Measurements from ENCODE around the gene MFSD12. TPM values are rescaled to one million over a fixed set of nuclear protein-coding genes. Genes with fewer than 3 reads are reported as not detected.

The MFSD12 gene
- total RNA-seq, 2 experiments from 2014 or later = 61.0 to 63.5 TPM

DNA sequence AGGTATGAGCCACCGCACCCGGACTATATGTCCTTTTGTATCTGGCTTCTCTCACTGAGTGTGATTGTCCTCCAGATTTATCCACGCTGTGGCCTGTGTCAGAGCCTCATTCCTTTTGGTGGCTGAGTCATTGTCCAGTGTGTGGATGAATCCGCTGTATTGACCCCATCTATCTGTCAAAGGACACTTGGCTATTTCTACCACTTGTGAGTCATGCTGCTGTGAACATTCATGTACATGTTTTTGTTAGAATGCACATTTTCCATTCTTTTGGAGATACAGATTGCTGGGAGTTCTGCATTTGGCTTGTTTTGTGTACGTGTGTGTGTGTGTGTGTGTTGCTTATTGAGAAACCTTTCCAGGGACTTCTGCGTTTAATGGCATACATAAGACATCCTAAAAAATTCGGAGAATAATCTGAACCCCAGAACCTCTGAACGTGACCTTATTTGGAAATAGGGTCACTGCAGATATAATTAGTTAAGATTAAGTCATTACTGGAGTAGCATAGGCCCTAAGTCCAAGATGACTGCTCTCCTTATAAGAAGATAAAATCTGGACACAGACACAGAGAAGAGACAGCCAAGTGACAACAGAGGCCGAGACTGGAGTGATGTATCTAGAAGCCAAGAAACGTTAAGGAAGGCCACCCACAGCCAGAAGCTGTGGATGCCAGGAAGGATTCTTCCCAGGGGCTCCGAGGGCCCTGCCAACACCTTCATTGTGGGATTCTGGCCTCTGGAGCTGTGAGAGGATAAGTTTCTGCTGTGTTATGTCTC is 23.0 kb upstream of the MFSD12 start:
- no peak for ATAC-seq
- Mint-ChIP-seq H3K27ac (no peak overlapping the region), H3K9me3 (ENCODE audit: insufficient read depth) (no peaks in the 10 kb centered on the region), H3K4me1 (ENCODE audit: low read depth) (no peaks in the 10 kb centered on the region), H3K36me3 (ENCODE audit: low read depth) (peaks cover 5% of the 10 kb centered on the region), H3K4me3 (no peak overlapping the region), H3K27me3 (ENCODE audit: low read depth) (peaks cover 4% of the 10 kb centered on the region)
- ChIA-PET POLR2A (no interaction called here), CTCF (no interaction called here)
- DNase-seq = no peak

DNA sequence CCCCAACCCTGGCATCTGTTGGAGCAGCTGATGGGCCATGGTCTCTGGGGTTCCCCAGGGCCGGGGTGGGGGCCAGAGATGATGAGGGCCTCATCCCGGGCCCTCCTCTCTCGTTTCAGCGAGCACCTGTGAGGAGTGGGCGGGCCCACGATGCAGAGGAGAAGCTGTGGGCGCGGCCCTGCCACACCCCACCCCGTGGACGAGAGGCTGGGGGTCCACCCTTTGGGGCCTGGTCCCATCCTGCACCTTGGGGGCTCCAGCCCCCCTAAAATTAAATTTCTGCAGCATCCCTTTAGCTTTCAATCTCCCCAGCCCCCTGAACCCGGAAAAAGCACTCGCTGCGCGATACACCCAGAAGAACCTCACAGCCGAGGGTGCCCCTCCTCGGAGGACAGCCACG is 21.0 kb upstream of the MFSD12 start:
- Mint-ChIP-seq H3K36me3 (ENCODE audit: low read depth) (peaks cover 9% of the 10 kb centered on the region), H3K4me1 (ENCODE audit: low read depth) (peaks cover 6% of the 10 kb centered on the region), H3K27me3 (ENCODE audit: low read depth) (peaks cover 2% of the 10 kb centered on the region), H3K4me3 (no peak overlapping the region), H3K27ac (no peak overlapping the region), H3K9me3 (ENCODE audit: insufficient read depth) (no peaks in the 10 kb centered on the region)
- ChIA-PET CTCF (interaction anchor here (1.5 kb wide), 1 partner anchor 13 kb away, joined by 3 read pairs; no protein-coding TSS in a partner anchor), POLR2A (no interaction called here)
- ATAC-seq (no peak), DNase-seq (no peak)

DNA sequence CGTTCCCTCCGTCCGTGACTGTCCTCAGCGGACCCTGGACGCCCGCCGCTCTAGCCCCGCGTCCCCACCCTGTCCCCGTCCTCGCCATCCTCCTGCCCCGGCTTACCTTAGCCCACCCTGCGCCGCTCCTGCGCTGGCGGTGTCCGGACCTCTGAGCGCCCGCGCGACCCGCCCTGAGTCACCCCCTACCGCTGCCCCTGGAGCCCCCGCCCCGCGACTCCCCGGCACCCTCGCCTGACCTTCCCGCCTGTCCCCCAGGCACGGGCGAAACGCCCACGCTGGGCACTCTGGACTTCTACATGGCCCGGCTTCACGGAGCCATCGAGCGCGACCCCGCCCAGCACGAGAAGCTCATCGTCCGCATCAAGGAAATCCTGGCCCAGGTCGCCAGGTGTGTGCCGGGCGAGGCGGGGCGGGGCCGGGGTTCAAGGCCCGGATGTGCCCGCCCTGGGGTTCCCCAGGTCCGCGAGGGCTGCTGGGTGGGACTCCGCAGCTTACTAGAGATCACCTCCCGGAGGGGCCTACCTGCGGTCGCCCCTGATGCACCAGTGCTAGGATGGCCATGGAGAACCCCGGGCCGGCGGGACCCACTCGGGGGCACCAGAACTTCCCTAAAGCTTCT is 20.4 kb upstream of the MFSD12 start:
- DNase-seq = no peak
- Mint-ChIP-seq H3K4me3 (no peak overlapping the region), H3K36me3 (ENCODE audit: low read depth) (peaks cover 9% of the 10 kb centered on the region), H3K27ac (no peak overlapping the region), H3K27me3 (ENCODE audit: low read depth) (no peaks in the 10 kb centered on the region), H3K9me3 (ENCODE audit: insufficient read depth) (no peaks in the 10 kb centered on the region), H3K4me1 (ENCODE audit: low read depth) (peaks cover 6% of the 10 kb centered on the region)
- ATAC-seq = no peak
- CTCF ChIA-PET = no interaction called here
- POLR2A ChIA-PET = no interaction called here

DNA sequence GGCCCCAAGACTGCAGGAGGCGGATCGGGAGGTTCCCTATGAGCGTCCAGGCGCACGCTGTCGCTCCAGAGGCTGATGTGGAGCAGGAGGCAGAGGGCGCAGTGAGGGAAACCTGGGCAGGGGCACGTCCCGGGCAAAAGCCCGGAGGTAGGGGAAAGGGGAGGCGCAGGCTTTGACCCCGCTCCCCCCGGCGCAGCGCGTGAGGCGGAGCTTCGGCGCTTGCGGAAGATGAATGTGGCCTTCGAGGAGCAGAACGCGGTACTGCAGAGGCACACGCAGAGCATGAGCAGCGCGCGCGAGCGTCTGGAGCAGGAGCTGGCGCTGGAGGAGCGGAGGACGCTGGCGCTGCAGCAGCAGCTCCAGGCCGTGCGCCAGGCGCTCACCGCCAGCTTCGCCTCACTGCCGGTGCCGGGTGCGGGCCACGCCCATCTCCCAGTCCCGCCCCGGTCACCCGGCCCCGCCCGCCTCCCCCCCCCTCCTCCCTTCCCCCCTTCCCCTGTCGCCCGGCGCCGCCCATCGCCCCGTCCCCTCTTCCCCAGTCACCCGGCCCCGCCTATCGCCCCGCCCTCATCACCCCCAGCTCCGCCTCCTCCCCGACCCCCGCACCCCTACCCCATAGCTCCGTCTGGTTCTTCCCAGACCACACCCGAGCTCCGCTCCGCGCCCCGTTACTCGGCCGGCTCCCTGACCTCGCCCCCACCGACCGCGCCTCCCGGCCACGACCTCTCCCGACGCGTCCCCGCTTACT is 19.5 kb upstream of the MFSD12 start:
- ATAC-seq = no peak
- POLR2A ChIA-PET = no interaction called here
- CTCF ChIA-PET = no interaction called here
- H3K27ac Mint-ChIP-seq = no peak overlapping the region
- no peak for DNase-seq
- peaks cover 9% of the 10 kb centered on the region for H3K36me3 Mint-ChIP-seq (ENCODE audit: low read depth)
- H3K4me1 Mint-ChIP-seq (ENCODE audit: low read depth) = peaks cover 12% of the 10 kb centered on the region
- no peaks in the 10 kb centered on the region for H3K9me3 Mint-ChIP-seq (ENCODE audit: insufficient read depth)
- no peaks in the 10 kb centered on the region for H3K27me3 Mint-ChIP-seq (ENCODE audit: low read depth)
- no peak overlapping the region for H3K4me3 Mint-ChIP-seq

DNA sequence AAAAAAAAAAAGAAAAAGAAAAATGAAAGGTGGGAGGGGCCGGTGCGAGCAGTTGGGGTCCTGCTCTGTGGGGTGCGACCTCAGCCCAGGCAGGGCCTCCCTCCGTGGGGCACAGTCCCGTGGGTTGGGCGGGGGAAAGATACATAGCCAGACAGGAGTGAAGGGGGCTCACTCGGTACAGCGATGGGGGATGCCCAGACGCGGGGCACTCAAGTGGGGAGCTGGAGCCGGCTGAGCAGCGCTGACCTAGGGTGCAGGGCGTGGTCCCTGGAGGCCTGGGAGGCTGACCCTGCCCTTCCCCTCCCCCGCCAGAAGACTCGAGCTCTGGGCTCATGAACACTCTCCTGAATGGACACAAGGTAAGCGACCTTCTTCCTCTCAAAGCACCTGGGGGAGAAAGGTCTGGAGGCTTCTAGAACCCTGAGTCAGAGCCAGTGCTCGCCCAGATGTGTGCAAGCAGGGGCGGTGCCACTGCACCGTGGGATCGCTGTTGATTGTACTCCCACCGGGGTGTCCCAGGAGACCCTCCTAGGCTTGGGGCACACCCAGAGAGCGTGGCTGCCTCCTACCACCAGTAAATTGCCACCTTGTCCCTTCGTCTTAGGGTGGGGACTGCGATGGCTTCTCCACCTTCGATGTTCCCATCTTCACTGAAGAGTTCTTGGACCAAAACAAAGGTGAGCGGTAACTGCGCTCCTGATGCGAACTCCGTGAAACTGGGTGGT is 18.7 kb upstream of the MFSD12 start:
- Mint-ChIP-seq H3K27me3 (ENCODE audit: low read depth) (no peaks in the 10 kb centered on the region), H3K36me3 (ENCODE audit: low read depth) (peaks cover 9% of the 10 kb centered on the region), H3K4me3 (no peak overlapping the region), H3K4me1 (ENCODE audit: low read depth) (peaks cover 16% of the 10 kb centered on the region), H3K9me3 (ENCODE audit: insufficient read depth) (no peaks in the 10 kb centered on the region), H3K27ac (no peak overlapping the region)
- ChIA-PET POLR2A (no interaction called here), CTCF (interaction anchor here (0.6 to 1.6 kb wide), 2 partner anchors 14 to 31 kb away, joined by 3 read pairs; no protein-coding TSS in a partner anchor)
- DNase-seq = no peak
- no peak for ATAC-seq

DNA sequence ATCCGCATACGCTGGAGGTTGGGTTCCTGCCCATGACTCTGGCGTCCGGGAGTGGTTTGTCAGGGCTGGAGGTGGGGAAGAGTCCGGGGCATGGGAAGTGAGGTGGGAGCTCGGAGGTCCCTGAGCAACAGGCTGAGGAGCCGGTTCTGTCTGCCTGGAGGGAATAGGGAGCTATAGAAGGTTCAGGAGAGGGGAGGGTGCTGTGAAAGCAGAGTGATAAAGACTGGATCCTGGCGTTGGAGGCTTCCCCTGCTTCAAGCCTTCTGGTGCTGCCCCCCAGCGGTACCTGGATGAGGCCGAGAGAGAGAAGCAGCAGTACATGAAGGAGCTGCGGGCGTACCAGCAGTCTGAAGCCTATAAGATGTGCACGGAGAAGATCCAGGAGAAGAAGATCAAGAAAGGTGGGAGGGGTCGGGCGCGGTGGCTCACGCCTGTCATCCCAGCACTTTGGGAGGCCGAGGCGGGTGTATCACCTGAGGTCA is 17.9 kb upstream of the MFSD12 start:
- no peak overlapping the region for H3K27ac Mint-ChIP-seq
- no peaks in the 10 kb centered on the region for H3K27me3 Mint-ChIP-seq (ENCODE audit: low read depth)
- ChIA-PET POLR2A (interaction anchor here (1.2 kb wide), 1 partner anchor 29 kb away, joined by 3 read pairs; no protein-coding TSS in a partner anchor), CTCF (interaction anchor here (0.6 to 1.6 kb wide), 2 partner anchors 13 to 30 kb away, joined by 3 read pairs; no protein-coding TSS in a partner anchor)
- H3K36me3 Mint-ChIP-seq (ENCODE audit: low read depth) = peaks cover 9% of the 10 kb centered on the region
- DNase-seq (peak; percentile 37), ATAC-seq (no peak)
- no peak overlapping the region for H3K4me3 Mint-ChIP-seq
- no peaks in the 10 kb centered on the region for H3K9me3 Mint-ChIP-seq (ENCODE audit: insufficient read depth)
- peaks cover 16% of the 10 kb centered on the region for H3K4me1 Mint-ChIP-seq (ENCODE audit: low read depth)

DNA sequence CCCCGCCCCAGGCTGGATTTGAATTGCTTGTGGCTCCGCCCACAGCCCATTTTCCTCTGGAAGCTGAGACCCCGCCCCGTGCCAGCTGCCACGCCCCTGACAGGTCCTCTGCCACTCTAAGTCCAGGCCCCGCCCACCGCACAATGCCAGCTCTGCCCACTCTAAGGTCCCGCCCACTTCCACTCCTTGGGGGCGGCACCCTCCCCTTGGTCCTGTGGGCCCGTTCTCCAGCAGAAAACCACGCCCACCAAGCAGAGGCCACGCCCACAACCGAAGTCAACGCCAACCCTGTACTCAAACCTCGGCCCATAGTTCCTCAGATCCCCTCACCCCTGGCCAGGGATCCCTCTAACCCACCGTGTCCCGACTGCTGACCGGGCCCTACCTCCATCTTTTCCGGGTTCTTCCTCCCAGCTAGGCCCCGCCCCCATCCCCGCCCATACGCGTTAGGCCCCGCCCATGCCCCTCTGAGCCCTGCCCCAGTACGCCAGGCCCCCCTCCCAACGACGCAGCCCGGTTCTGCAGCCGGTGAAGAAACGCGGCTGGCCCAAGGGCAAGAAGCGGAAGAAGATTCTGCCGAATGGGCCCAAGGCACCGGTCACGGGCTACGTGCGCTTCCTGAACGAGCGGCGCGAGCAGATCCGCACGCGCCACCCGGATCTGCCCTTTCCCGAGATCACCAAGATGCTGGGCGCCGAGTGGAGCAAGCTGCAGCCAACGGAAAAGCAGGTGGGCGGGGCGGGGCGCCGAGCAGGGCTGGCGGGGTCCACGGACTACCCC is 16.7 kb upstream of the MFSD12 start:
- peak overlapping the region; percentile 63 for H3K27ac Mint-ChIP-seq
- H3K27me3 Mint-ChIP-seq (ENCODE audit: low read depth) = no peaks in the 10 kb centered on the region
- H3K4me1 Mint-ChIP-seq (ENCODE audit: low read depth) = peaks cover 16% of the 10 kb centered on the region
- peaks cover 9% of the 10 kb centered on the region for H3K36me3 Mint-ChIP-seq (ENCODE audit: low read depth)
- CTCF ChIA-PET = interaction anchor here (1.0 to 1.9 kb wide), 4 partner anchors 11 to 89 kb away, joined by 3 to 4 read pairs (median 3); partner anchors contain the start of gene GIPC3
- peak; percentile 14 for ATAC-seq
- DNase-seq = peak; percentile 93
- peak overlapping the region; percentile 76 for H3K4me3 Mint-ChIP-seq
- POLR2A ChIA-PET = interaction anchor here (0.7 kb wide), 2 partner anchors 16 to 952 kb away, joined by 3 to 4 read pairs; no protein-coding TSS in a partner anchor
- no peaks in the 10 kb centered on the region for H3K9me3 Mint-ChIP-seq (ENCODE audit: insufficient read depth)

DNA sequence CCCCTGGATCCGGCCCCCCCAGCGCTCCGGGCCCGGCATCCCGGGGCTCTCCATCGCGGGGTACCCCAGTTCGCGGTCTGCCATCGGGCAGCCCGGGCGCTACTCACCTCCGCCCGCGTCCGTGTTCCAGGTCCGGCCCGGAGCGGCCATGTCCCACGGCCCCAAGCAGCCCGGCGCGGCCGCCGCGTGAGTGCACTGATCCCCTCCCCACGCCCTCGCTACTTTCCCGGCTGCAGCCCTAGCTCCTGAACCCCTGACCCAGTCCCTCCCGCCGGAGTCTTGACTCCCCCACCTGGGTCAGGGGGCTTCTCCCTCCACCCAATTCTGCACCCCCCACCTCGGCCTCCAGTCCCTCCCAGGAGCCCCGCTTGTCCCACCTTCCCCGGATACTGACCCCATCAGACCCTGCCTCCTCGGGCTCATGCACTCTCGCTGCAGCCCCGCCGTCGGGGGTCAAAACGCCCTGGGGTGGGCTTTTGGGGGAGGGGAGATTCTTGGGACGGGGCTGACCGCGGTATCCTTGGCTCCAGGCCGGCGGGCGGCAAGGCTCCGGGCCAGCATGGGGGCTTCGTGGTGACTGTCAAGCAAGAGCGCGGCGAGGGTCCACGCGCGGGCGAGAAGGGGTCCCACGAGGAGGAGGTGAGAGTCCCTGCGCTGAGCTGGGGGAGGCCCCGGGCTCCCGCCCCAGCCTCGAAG is 15.9 kb upstream of the MFSD12 start:
- Mint-ChIP-seq H3K4me1 (ENCODE audit: low read depth) (peaks cover 16% of the 10 kb centered on the region), H3K36me3 (ENCODE audit: low read depth) (peaks cover 9% of the 10 kb centered on the region), H3K9me3 (ENCODE audit: insufficient read depth) (no peaks in the 10 kb centered on the region), H3K27me3 (ENCODE audit: low read depth) (no peaks in the 10 kb centered on the region), H3K27ac (peak overlapping the region; percentile 64), H3K4me3 (peak overlapping the region; percentile 76)
- CTCF ChIA-PET = interaction anchor here (1.0 to 1.9 kb wide), 3 partner anchors 12 to 88 kb away, joined by 3 to 4 read pairs (median 3); partner anchors contain the start of gene GIPC3
- POLR2A ChIA-PET = interaction anchor here (0.7 kb wide), 2 partner anchors 15 to 952 kb away, joined by 3 to 4 read pairs; no protein-coding TSS in a partner anchor
- ATAC-seq (peak; percentile 10), DNase-seq (no peak)

DNA sequence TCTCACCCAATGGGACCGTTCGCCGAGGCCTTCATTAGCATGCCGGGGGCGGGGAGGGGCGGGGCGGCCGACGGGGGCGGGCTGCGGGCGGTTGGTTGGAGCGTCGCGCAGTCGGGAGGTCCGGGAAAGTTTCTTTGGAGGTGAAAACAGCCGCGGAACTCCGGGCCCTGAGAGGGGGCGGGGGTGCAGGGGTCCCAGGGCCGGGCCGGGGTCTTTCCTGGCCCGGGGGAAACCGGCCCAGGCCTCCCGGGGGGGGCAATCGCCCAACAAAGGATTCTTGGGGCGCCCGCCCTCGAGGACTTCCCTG is 15.4 kb upstream of the MFSD12 start, which contains the start of gene HMG20B:
Gene HMG20B, plus strand, starts transcription at position 90 of the 307 bp plus-strand sequence. CDS start 366 bp downstream, outside the sequence.
- POLR2A ChIA-PET = no interaction called here

DNA sequence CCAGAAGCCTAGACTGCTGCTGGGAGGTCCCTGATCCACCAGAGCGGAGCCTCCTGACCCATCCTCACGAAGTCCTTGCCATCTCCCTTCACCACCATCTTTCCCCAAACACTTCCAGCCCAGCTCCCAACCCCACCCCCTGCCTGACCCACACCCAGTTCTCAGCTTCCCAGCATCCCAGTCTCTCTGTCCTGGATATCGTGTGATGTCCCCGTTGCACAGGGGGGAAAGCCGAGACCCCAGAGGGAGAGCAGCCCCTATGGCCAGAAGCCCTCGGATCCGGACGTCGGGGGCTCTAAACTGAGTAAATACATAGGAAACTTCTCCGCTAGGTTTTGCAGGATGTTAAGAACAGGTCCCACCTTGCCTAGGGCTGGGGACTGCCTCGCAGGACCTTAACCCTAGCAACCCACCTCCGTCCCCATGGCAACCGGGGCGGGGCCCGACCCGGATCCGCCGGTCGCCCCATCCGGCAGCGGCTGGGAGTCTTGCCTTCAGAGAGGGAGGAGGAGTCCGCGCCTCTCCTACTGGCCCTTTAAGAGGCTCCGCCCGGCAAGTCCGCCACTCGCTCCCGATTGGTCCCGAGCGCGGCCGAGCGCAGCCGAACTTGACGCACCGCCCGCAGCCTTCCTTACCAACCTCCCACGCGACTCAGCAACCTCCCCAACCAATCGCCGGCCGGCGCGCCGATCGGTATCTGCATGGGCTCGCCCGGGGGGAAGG is 14.9 kb upstream of the MFSD12 start:
- peak; percentile 97 for ATAC-seq
- H3K4me1 Mint-ChIP-seq (ENCODE audit: low read depth) = peaks cover 16% of the 10 kb centered on the region
- peak; percentile 100 for DNase-seq
- ChIA-PET CTCF (interaction anchor here (1.7 kb wide), 1 partner anchor 15 kb away, joined by 4 read pairs; the partner anchor contains the start of gene MFSD12), POLR2A (no interaction called here)
- peaks cover 9% of the 10 kb centered on the region for H3K36me3 Mint-ChIP-seq (ENCODE audit: low read depth)
- peak overlapping the region; percentile 54 for H3K27ac Mint-ChIP-seq
- no peaks in the 10 kb centered on the region for H3K27me3 Mint-ChIP-seq (ENCODE audit: low read depth)
- no peaks in the 10 kb centered on the region for H3K9me3 Mint-ChIP-seq (ENCODE audit: insufficient read depth)
- peak overlapping the region; percentile 76 for H3K4me3 Mint-ChIP-seq

More for the DNA sequence above, 15.4 kb upstream of the MFSD12 start, which contains the start of gene HMG20B:
- Mint-ChIP-seq H3K4me1 (ENCODE audit: low read depth) (peaks cover 16% of the 10 kb centered on the region), H3K27me3 (ENCODE audit: low read depth) (no peaks in the 10 kb centered on the region), H3K4me3 (peak within 1 kb of the TSS; percentile 76), H3K9me3 (ENCODE audit: insufficient read depth) (no peaks in the 10 kb centered on the region), H3K36me3 (ENCODE audit: low read depth) (peaks cover 9% of the 10 kb centered on the region), H3K27ac (peak within 1 kb of the TSS; percentile 64)
- ATAC-seq (no peak), DNase-seq (no peak)
- CTCF ChIA-PET = interaction anchor here (1.7 to 1.9 kb wide), 2 partner anchors 16 to 87 kb away, joined by 4 read pairs; partner anchors contain the start of gene MFSD12
